Esophagus (tissue), 2 donors: ENCODE data around the gene PKNOX2. TPM values are rescaled to one million over a fixed set of nuclear protein-coding genes. Genes with fewer than 3 reads are reported as not detected.

ENCODE experiments used
- H3K27ac ChIP-seq, 2 donors: one replicate each; pipeline ENCODE4 v1.5.1; 2013; ENCODE audit warnings: low read depth in 2 of 2, mild to moderate bottlenecking in 2 of 2, inconsistent platforms in 1 of 2, low read length in 1 of 2, moderate library complexity in 1 of 2
- H3K27me3 ChIP-seq, 2 donors: one replicate each; pipeline ENCODE4 v1.6.1; 2013; ENCODE audit warnings: low read length in 2 of 2, control low read depth in 1 of 2, mild to moderate bottlenecking in 1 of 2; ENCODE audit not compliant: insufficient read depth in 2 of 2, control insufficient read depth in 1 of 2
- H3K36me3 ChIP-seq, 2 donors: one replicate each; pipeline ENCODE4 v1.6.1; 2013; ENCODE audit warnings: low read length in 1 of 2; ENCODE audit not compliant: control insufficient read depth in 2 of 2, insufficient read depth in 2 of 2
- H3K4me1 ChIP-seq, 2 donors: one replicate each; pipeline ENCODE4 v1.6.1; 2013; ENCODE audit warnings: low read length in 1 of 2; ENCODE audit not compliant: control insufficient read depth in 2 of 2, insufficient read depth in 2 of 2
- H3K4me3 ChIP-seq, 2 donors: one replicate each; pipeline ENCODE4 v1.5.1; 2013; ENCODE audit warnings: low read length in 2 of 2, mild to moderate bottlenecking in 2 of 2, low read depth in 1 of 2, moderate library complexity in 1 of 2
- H3K9me3 ChIP-seq, 2 donors: one replicate each; pipeline ENCODE4 v1.6.1; 2013; ENCODE audit warnings: mild to moderate bottlenecking in 2 of 2, low read depth in 1 of 2, low read length in 1 of 2, moderate library complexity in 1 of 2; ENCODE audit not compliant: control insufficient read depth in 2 of 2, insufficient read depth in 1 of 2
- WGBS, 2 donors: extraction: QIAGEN DNeasy Blood & Tissue Kit; methylation state at CpG; one replicate each; pipeline ENCODE4 v1.1.7; 2013; 5-methylcytosine and 5-hydroxymethylcytosine counted together
- polyA plus RNA-seq, 2 donors: library from polyadenylated mRNA; stranded (reverse); fragments of 200-250 nt; gene quantifications; one replicate each; pipeline ENCODE4 v1.2.3, GENCODE V29; 2013
- donor health status: healthy with polysubstance abuse.
- donor health status: Bipolar disorder and iron deficiency.

The PKNOX2 gene
- polyA plus RNA-seq, 2 donors = 0.24 to 0.43 TPM

GRCh38 chr11:125306476-125306875, 141.9 kb downstream of the PKNOX2 start:
- no peaks in the 10 kb centered on the region for H3K27me3 ChIP-seq
- H3K4me3 ChIP-seq = no peak overlapping the region
- H3K9me3 ChIP-seq = no peaks in the 10 kb centered on the region
- no peaks in the 10 kb centered on the region for H3K4me1 ChIP-seq
- H3K27ac ChIP-seq = no peak overlapping the region
- no peaks in the 10 kb centered on the region for H3K36me3 ChIP-seq
- 81 to 83% methylated on average over 7 of the region's 7 CpGs for WGBS, 2 donors

- WGBS, 2 donors = 83 to 88% methylated on average over 5 of the region's 5 CpGs
- no peaks in the 10 kb centered on the region for H3K9me3 ChIP-seq
- no peak overlapping the region for H3K27ac ChIP-seq
- H3K36me3 ChIP-seq = no peaks in the 10 kb centered on the region
- no peaks in the 10 kb centered on the region for H3K27me3 ChIP-seq
- no peak overlapping the region for H3K4me3 ChIP-seq
- H3K4me1 ChIP-seq = no peaks in the 10 kb centered on the region
Measured at GRCh38 chr11:125308246-125308645, 143.7 kb downstream of the PKNOX2 start.

GRCh38 chr11:125312391-125312790, 147.8 kb downstream of the PKNOX2 start:
- Histone ChIP-seq H3K27me3 (no peaks in the 10 kb centered on the region), H3K36me3 (no peaks in the 10 kb centered on the region), H3K27ac (no peak overlapping the region), H3K4me1 (peaks cover 0 to 5% of the 10 kb centered on the region in 2 donors), H3K4me3 (no peak overlapping the region), H3K9me3 (no peaks in the 10 kb centered on the region)
- WGBS, 2 donors = 87 to 91% methylated on average over 12 of the region's 12 CpGs

- Histone ChIP-seq H3K36me3 (no peaks in the 10 kb centered on the region), H3K27ac (no peak overlapping the region), H3K4me1 (peaks cover 0 to 5% of the 10 kb centered on the region in 2 donors), H3K4me3 (no peak overlapping the region), H3K9me3 (no peaks in the 10 kb centered on the region), H3K27me3 (no peaks in the 10 kb centered on the region)
- WGBS, 2 donors = 85 to 92% methylated on average over 9 of the region's 9 CpGs
Measured at GRCh38 chr11:125312812-125313211, 148.3 kb downstream of the PKNOX2 start.

- 57 to 66% methylated on average over 9 of the region's 9 CpGs for WGBS, 2 donors
- H3K27me3 ChIP-seq = no peaks in the 10 kb centered on the region
- no peaks in the 10 kb centered on the region for H3K36me3 ChIP-seq
- H3K27ac ChIP-seq = no peak overlapping the region
- H3K4me3 ChIP-seq = no peak overlapping the region
- no peaks in the 10 kb centered on the region for H3K9me3 ChIP-seq
- H3K4me1 ChIP-seq = peaks cover 0 to 5% of the 10 kb centered on the region in 2 donors
Measured at GRCh38 chr11:125313271-125314219, 149.0 kb downstream of the PKNOX2 start.

GRCh38 chr11:125314276-125315078, 149.9 kb downstream of the PKNOX2 start:
- no peaks in the 10 kb centered on the region for H3K9me3 ChIP-seq
- H3K27ac ChIP-seq = no peak overlapping the region
- no peaks in the 10 kb centered on the region for H3K36me3 ChIP-seq
- WGBS, 2 donors = 72 to 73% methylated on average over 17 of the region's 17 CpGs
- H3K4me3 ChIP-seq = no peak overlapping the region
- H3K27me3 ChIP-seq = no peaks in the 10 kb centered on the region
- H3K4me1 ChIP-seq = peaks cover 0 to 5% of the 10 kb centered on the region in 2 donors

GRCh38 chr11:125315079-125315740, 150.7 kb downstream of the PKNOX2 start:
- Histone ChIP-seq H3K36me3 (no peaks in the 10 kb centered on the region), H3K4me3 (no peak overlapping the region), H3K4me1 (peaks cover 0 to 5% of the 10 kb centered on the region in 2 donors), H3K9me3 (no peaks in the 10 kb centered on the region), H3K27me3 (no peaks in the 10 kb centered on the region), H3K27ac (no peak overlapping the region)
- 53 to 55% methylated on average over 7 of the region's 7 CpGs for WGBS, 2 donors

- Histone ChIP-seq H3K27me3 (no peaks in the 10 kb centered on the region), H3K4me3 (no peak overlapping the region), H3K4me1 (peaks cover 0 to 5% of the 10 kb centered on the region in 2 donors), H3K36me3 (no peaks in the 10 kb centered on the region), H3K27ac (no peak overlapping the region), H3K9me3 (no peaks in the 10 kb centered on the region)
- WGBS, 2 donors = 63 to 66% methylated on average over 2 of the region's 2 CpGs
Measured at GRCh38 chr11:125317416-125317815, 152.9 kb downstream of the PKNOX2 start.

GRCh38 chr11:125319649-125320048, 155.1 kb downstream of the PKNOX2 start:
- Histone ChIP-seq H3K27me3 (no peaks in the 10 kb centered on the region), H3K4me1 (peaks cover 0 to 5% of the 10 kb centered on the region in 2 donors), H3K9me3 (no peaks in the 10 kb centered on the region), H3K27ac (no peak overlapping the region), H3K4me3 (no peak overlapping the region), H3K36me3 (no peaks in the 10 kb centered on the region)
- 75% methylated on average over 1 of the region's 1 CpG for WGBS, 2 donors
